Measurements from ENCODE around the gene CPN2. TPM values are rescaled to one million over a fixed set of nuclear protein-coding genes. Genes with fewer than 3 reads are reported as not detected.

CPN2 gene
- total RNA-seq, 3 donors from 2014 or later (not counting 1 experiment from before 2014, with no cell fraction given) = not detected

DNA sequence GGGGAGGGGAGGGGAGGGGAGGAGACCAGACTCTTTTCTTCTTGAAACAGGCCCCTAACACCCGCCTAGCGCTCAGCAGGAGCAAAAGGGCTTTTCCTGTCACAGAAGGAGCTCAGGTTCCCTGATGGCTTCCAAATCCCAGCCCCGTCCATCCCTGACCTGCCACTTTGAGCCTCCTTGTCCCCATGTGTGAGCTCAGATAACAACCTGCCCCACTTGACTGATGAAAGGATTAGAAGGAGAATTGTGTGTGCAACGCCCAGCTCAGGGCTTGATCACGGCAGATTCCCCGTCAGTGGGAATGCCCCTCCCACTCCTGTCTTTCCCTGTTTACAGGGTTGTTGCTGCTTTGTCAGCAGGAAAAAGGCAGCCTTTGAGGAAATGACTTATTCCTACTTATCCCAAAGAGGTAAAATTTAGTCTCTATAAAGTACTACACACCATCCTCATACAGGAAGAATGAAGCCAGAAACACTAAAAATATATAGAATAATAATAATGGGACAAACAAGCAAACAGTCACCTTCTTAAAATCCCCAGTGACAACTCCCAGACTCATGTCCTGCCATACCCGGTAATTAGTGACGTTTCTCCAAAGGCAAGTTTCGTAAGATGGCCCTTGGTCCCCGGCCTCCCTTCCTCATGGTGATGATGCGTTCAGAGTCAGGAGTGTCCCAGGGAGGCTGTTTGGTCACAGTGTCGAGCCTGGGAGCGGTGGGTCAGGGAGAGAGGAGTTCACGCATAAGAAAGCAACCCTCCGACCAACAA is 24.5 kb upstream of the CPN2 start:
- Mint-ChIP-seq H3K4me1 (no peaks in the 10 kb centered on the region), H3K9me3 (no peaks in the 10 kb centered on the region), H3K36me3 (no peaks in the 10 kb centered on the region), H3K27ac (no peak overlapping the region), H3K4me3 (no peak overlapping the region), H3K27me3 (ENCODE audit: low read depth in 2 of 2) (peaks cover 9 to 15% of the 10 kb centered on the region in 2 donors)
- TF ChIP-seq CTCF (IDR thresholded peaks at IDR 0.05) = no peak
- H3K9me3 ChIP-seq (ENCODE audit: control insufficient read depth, insufficient read depth, low read length) = no peaks in the 10 kb centered on the region
- WGBS (ENCODE audit: insufficient coverage) = 73% methylated on average over 15 of the region's 15 CpGs
- intact Hi-C loops (cut with micrococcal nuclease) = no loop called here
- no peaks in the 10 kb centered on the region for H3K4me1 ChIP-seq (ENCODE audit: control insufficient read depth, insufficient read depth, low read length)
- DNase-seq (no peak), ATAC-seq (no peak)
- no peak overlapping the region for H3K4me3 ChIP-seq (ENCODE audit: low read length)
- no peak overlapping the region for H3K27ac ChIP-seq (ENCODE audit: low read length)
- no peaks in the 10 kb centered on the region for H3K36me3 ChIP-seq (ENCODE audit: control insufficient read depth, insufficient read depth, low read length)
- H3K27me3 ChIP-seq (ENCODE audit: control insufficient read depth, insufficient read depth, low read length) = no peaks in the 10 kb centered on the region

- peak overlapping the region in 1 of 2 donors; percentile 25 for H3K27ac Mint-ChIP-seq
- TF ChIP-seq CTCF (IDR thresholded peaks at IDR 0.05) = no peak
- H3K36me3 Mint-ChIP-seq = no peaks in the 10 kb centered on the region
- Histone ChIP-seq H3K36me3 (ENCODE audit: control insufficient read depth, insufficient read depth, low read length) (no peaks in the 10 kb centered on the region), H3K27ac (ENCODE audit: low read length) (no peak overlapping the region), H3K27me3 (ENCODE audit: control insufficient read depth, insufficient read depth, low read length) (no peaks in the 10 kb centered on the region), H3K9me3 (ENCODE audit: control insufficient read depth, insufficient read depth, low read length) (no peaks in the 10 kb centered on the region), H3K4me3 (ENCODE audit: low read length) (no peak overlapping the region), H3K4me1 (ENCODE audit: control insufficient read depth, insufficient read depth, low read length) (no peaks in the 10 kb centered on the region)
- no peaks in the 10 kb centered on the region for H3K9me3 Mint-ChIP-seq
- peaks cover 15 to 16% of the 10 kb centered on the region in 2 donors for H3K27me3 Mint-ChIP-seq (ENCODE audit: low read depth in 2 of 2)
- no peak for ATAC-seq
- H3K4me3 Mint-ChIP-seq = no peak overlapping the region
- intact Hi-C loops (cut with micrococcal nuclease) = no loop called here
- DNase-seq = no peak
- no peaks in the 10 kb centered on the region for H3K4me1 Mint-ChIP-seq
- WGBS (ENCODE audit: insufficient coverage) = 92% methylated on average over 10 of the region's 10 CpGs
Observed at GRCh38 chr3:194374935-194375334, 23.8 kb upstream of the CPN2 start.

GRCh38 chr3:194373899-194374298 is 22.8 kb upstream of the CPN2 start:
- no peak overlapping the region for H3K27ac ChIP-seq (ENCODE audit: low read length)
- no peak for TF ChIP-seq CTCF (IDR thresholded peaks at IDR 0.05)
- H3K4me1 Mint-ChIP-seq = no peaks in the 10 kb centered on the region
- peaks cover 2% of the 10 kb centered on the region for H3K27me3 ChIP-seq (ENCODE audit: control insufficient read depth, insufficient read depth, low read length)
- H3K9me3 ChIP-seq (ENCODE audit: control insufficient read depth, insufficient read depth, low read length) = no peaks in the 10 kb centered on the region
- H3K9me3 Mint-ChIP-seq = no peaks in the 10 kb centered on the region
- H3K36me3 ChIP-seq (ENCODE audit: control insufficient read depth, insufficient read depth, low read length) = no peaks in the 10 kb centered on the region
- no peak overlapping the region for H3K27ac Mint-ChIP-seq
- H3K4me3 ChIP-seq (ENCODE audit: low read length) = no peak overlapping the region
- ATAC-seq (no peak), DNase-seq (no peak)
- peaks cover 17 to 24% of the 10 kb centered on the region in 2 donors for H3K27me3 Mint-ChIP-seq (ENCODE audit: low read depth in 2 of 2)
- 81% methylated on average over 8 of the region's 8 CpGs for WGBS (ENCODE audit: insufficient coverage)
- intact Hi-C loops (cut with micrococcal nuclease) = no loop called here
- H3K4me1 ChIP-seq (ENCODE audit: control insufficient read depth, insufficient read depth, low read length) = no peaks in the 10 kb centered on the region
- no peaks in the 10 kb centered on the region for H3K36me3 Mint-ChIP-seq
- H3K4me3 Mint-ChIP-seq = no peak overlapping the region

DNA sequence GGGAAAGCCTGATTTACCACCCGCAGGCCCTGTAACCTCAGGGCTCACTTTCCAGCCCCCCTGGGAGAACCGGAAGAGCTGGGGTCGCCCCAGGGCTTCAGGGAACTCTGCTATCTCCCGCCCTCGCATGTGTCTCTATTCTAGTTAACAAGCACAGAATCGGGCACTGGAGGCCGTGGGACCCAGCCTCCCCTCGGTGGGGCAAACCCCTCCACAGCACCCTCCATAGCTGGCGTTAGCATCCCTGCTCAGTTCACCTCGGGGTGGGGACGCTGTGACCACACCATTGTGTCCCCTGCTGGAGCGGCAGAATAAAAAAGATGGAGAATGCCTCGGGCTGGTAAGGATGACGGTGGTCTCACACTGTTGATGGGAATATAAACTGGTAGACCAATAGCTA is 21.9 kb upstream of the CPN2 start:
- Mint-ChIP-seq H3K4me1 (no peaks in the 10 kb centered on the region), H3K36me3 (no peaks in the 10 kb centered on the region), H3K27ac (no peak overlapping the region), H3K4me3 (no peak overlapping the region), H3K9me3 (no peaks in the 10 kb centered on the region), H3K27me3 (ENCODE audit: low read depth in 2 of 2) (peaks cover 13 to 27% of the 10 kb centered on the region in 2 donors)
- Histone ChIP-seq H3K27ac (ENCODE audit: low read length) (no peak overlapping the region), H3K9me3 (ENCODE audit: control insufficient read depth, insufficient read depth, low read length) (no peaks in the 10 kb centered on the region), H3K27me3 (ENCODE audit: control insufficient read depth, insufficient read depth, low read length) (peaks cover 6% of the 10 kb centered on the region), H3K4me1 (ENCODE audit: control insufficient read depth, insufficient read depth, low read length) (no peaks in the 10 kb centered on the region), H3K36me3 (ENCODE audit: control insufficient read depth, insufficient read depth, low read length) (no peaks in the 10 kb centered on the region), H3K4me3 (ENCODE audit: low read length) (no peak overlapping the region)
- ATAC-seq (no peak), DNase-seq (no peak)
- no peak for TF ChIP-seq CTCF (IDR thresholded peaks at IDR 0.05)
- intact Hi-C loops (cut with micrococcal nuclease) = no loop called here
- WGBS (ENCODE audit: insufficient coverage) = 89% methylated on average over 14 of the region's 14 CpGs
